Measurements from ENCODE around the gene SYT12. TPM values are rescaled to one million over a fixed set of nuclear protein-coding genes. Genes with fewer than 3 reads are reported as not detected.
"Not testable (repeated sequence)": the region's sequence is repeated elsewhere in the genome, so short reads cannot be mapped to it uniquely, and the experiment has no call there.

Gene SYT12, protein sequence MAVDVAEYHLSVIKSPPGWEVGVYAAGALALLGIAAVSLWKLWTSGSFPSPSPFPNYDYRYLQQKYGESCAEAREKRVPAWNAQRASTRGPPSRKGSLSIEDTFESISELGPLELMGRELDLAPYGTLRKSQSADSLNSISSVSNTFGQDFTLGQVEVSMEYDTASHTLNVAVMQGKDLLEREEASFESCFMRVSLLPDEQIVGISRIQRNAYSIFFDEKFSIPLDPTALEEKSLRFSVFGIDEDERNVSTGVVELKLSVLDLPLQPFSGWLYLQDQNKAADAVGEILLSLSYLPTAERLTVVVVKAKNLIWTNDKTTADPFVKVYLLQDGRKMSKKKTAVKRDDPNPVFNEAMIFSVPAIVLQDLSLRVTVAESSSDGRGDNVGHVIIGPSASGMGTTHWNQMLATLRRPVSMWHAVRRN
- total RNA-seq (2014; rRNA removed): not detected in 2 replicates
- 0.26 TPM for polyA plus RNA-seq (2012)

DNA sequence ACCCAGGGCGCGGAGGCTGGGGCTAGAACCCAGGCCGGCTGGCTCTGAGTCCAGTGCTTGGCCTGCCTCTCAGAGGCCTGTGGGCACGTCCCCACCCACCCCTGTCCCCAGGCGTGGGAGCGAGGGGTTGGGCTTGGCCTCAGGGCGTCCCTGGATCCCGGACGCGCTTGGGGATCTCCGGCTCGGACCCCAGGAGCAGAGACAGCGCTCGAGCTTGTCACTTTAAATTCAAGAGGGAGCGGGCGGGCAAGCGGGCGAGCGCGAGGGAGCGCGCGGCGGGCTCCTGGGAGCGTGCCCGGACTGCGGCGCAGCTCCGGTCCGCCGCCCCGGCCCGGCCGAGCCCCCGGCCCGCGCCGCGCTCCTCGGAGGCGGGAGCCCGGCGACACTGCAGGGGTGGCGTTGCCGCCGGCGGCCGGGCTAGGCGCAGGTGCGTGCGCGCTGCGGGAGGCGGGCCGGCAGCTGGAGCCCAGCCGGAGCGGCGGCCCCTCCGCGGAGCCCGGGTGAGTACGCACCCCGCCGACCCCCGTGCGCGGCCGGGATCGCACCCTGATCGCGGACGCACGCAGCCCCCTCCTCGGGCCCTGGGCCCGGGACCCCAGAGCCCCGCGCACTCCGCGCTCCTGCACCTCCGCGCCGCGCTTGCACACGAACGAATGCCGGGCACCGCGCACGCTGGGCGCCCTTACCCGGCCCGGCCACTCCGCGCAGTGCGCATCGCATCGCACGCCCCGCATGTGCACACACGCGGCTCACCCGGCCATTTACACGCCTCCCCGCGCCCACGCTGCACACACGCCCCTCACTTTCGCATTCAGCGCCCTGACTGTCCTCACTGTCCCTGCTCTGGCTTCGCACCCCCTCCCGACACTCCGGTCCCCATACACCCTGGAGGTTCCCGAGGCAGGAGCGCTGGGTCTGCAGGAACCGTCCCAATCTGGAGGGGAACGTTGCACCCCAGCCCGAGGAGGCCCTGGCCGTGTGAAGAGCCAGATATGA lies at the start of gene SYT12:
SYT12 (plus strand) TSS at position 174 of the 996 bp plus-strand sequence. CDS start 7,011 bp downstream, outside the sequence.
- DNase-seq (ENCODE audit: low read depth): no peak

DNA sequence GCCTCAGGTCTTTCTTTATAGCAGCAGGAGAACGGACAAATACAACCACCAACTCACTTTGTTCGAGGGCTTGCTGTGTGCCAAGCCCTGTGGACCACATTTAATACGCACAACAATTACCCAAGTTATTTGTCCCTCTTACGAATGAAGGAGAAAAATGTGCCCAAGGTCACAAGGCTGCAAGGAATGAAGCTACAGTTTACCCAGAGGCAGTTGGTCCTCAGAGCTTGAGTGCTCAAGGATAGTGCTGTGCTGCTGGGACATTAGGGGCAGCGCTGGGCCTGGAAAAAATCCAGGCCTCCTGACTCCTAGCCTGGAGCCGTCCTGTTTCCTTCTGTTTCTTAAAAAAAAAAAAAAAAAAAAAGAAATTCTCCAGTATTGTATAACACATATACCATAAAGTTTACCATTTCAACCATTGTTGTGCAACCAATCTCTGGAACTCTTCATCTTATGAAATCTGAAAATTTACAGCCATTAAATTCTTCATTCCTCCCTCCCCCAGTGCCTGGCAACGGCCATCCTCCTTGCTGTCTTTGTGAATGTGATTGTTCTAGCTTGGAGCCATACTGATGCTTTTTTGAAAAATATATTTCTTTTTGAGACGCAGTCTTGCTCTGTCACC lies 48.9 kb upstream of the SYT12 start:
- DNase-seq (ENCODE audit: low read depth): no peak

- DNase-seq (ENCODE audit: low read depth): no peak
These were observed 48.1 kb upstream of the SYT12 start, which contains the start of gene C11orf86 for GRCh38 chr11:66974724-66975404. C11orf86 (plus strand) TSS chr11:66975304; CDS start chr11:66975363, 59 bp downstream.

DNA sequence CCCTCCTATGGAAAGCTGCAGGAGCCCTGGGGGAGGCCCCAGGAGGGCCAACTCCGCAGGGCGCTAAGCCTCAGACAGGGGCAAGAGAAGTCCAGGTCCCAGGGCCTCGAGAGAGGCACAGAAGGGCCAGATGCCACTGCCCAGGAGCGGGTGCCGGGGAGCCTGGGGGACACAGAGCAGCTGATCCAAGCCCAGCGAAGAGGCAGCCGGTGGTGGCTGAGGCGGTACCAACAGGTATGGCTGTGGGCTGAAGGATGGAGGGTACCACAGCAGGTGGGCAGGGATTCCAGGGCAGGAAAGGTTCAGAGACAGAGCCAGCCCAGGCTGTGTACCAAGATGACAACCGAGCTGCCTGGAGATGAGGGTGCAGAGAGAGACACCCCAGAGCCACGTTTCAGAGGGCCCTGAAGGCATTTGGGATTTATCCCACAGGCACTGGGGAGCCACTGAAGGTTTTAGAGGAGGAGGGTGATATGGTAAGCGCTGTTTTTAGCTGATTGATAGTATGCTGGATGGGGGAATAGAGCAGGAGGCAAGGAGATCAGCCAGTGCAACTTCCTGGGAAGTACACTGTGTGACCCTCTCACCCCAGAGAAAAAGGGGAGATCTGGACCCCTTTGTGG lies 47.4 kb upstream of the SYT12 start:
- DNase-seq (ENCODE audit: low read depth): no peak

GRCh38 chr11:66976028-66976467 lies 46.9 kb upstream of the SYT12 start:
- DNase-seq (ENCODE audit: low read depth): no peak

- DNase-seq (ENCODE audit: low read depth): no peak
These were observed 46.0 kb upstream of the SYT12 start for GRCh38 chr11:66976925-66977324.

DNA sequence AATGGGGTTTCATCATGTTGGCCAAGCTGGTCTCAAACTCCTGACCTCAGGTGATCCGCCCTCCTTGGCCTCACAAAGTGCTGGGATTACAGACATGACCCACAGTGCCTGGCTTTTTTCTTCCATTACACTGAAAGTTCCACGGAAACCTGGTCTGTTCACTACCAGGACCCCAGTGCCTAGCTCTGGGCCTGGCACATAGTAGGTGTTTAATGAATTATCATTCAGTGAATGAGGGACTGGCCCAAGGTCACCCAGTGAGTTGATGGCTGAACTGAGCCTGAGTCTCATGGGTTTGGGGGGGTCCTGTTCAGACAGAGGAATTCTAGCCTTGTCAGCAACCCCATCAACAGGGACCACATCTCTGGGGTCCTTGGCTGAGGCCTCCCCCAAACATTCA lies 44.7 kb upstream of the SYT12 start:
- DNase-seq (ENCODE audit: low read depth): no peak

GRCh38 chr11:66978717-66979116 lies 44.2 kb upstream of the SYT12 start:
- DNase-seq (ENCODE audit: low read depth): no peak

GRCh38 chr11:66979336-66979980 lies 43.5 kb upstream of the SYT12 start:
- no peak for DNase-seq (ENCODE audit: low read depth)

- DNase-seq (ENCODE audit: low read depth): peak; percentile 92
These were observed 40.9 kb upstream of the SYT12 start for GRCh38 chr11:66981976-66982578.

DNA sequence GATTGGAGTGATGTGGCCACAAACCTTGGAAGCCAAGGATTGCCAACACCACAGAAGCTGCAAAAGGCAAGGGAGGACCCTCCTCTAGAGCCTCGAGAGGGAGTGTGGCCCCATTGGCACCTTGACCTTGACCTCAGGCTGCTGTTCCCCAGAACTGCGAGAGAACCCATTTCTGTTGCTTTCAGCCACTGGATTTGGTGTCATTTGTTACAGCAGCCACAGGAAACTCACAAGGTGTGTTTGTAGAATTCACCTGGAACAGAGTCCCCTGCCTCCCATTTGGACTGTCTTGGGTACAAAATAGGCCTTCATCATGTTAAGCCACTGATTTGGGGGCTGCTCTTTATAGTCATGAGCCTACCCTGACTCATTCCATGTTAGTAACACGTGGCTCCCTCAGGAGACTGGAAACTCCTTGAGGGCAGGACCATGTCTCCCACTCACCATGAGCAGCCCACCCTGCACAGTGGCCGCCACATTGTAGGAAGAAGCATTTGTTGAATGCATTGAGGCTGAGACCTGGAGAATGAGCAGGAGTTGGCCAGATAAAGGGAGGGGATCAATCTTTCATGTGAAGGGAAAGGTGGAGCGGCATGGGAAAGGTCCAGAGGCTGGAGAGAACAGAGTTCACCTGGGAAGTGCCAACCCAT lies 39.5 kb upstream of the SYT12 start:
- DNase-seq (ENCODE audit: low read depth): no peak

DNA sequence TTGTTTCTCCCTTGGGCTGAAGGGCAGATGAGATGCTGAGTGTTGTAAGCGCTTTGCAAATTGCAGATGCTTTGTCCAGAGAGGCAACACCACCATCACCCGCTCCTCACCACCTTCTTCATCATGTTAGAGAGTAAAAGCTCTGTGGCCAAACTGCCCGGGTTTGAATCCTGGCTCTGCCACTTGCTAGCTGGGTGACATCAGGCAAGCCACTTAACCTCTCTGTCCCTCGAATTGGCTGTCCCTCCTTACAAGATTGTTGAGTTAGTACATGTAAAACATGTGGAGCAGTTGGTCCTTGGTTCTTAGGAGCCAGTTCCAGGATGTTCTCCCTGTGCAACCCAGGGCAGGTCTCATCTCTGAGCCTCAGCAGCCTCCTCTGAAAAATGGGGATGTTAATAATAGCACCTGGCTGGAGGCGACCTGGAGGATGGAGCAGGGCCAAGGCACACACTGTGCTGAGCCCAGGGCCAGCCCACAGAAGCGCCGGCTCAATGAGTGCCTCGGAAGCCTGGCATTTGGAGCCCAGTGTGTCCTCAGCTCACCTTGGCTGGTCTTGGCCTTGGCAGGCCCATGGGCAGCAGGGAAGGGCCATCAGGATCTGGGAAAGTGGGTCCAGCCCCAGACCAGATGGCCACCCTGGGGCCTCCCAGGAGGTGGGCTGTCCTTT lies 37.3 kb upstream of the SYT12 start:
- no peak for DNase-seq (ENCODE audit: low read depth)

GRCh38 chr11:66986178-66986545 lies 36.8 kb upstream of the SYT12 start:
- no peak for DNase-seq (ENCODE audit: low read depth)

GRCh38 chr11:66987158-66987620 lies 35.7 kb upstream of the SYT12 start:
- no peak for DNase-seq (ENCODE audit: low read depth)

GRCh38 chr11:66987924-66988637 lies 34.9 kb upstream of the SYT12 start:
- DNase-seq (ENCODE audit: low read depth): no peak

DNA sequence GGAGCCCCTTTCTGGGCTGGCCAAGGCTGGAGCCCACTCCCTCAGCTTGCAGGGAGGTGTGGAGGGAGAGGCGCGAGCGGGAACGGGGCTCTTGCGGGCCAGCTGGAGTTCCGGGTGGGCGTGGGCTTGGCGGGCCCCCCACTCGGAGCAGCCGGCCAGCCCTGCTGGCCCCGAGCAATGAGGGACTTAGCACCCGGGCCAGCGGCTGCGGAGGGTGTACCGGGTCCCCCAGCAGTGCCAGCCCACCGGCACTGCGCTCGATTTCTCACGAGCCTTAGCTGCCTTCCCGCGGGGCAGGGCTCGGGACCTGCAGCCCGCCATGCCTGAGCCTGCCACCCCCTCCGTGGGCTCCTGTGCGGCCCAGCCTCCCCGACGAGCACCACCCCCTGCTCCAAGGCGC lies 34.2 kb upstream of the SYT12 start:
- not testable (repeated sequence) for DNase-seq (ENCODE audit: low read depth)

- not testable (repeated sequence) for DNase-seq (ENCODE audit: low read depth)
These were observed 33.6 kb upstream of the SYT12 start for GRCh38 chr11:66989360-66989759.

DNA sequence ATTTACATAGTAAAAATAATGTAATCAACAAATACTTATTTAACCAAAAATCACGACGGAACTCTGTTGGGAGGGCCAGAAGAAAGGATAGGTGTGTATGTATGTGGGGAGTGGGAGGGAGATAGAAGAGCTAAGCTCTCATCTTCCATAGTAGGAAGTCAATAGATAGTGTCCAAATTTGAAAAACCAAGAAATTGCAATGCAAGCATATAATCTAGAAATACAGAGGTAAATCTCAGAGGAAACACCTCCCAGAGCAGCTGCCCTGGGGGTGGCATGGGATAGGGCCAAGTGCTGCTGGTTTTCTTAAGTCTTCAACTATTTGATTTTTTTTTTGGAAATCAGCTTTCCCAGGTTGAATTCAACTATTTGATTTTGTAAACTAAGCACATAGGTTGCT lies 30.9 kb upstream of the SYT12 start:
- no peak for DNase-seq (ENCODE audit: low read depth)
